SK-N-SH (cell line): ENCODE measurements around the gene DUSP6. TPM values are rescaled to one million over a fixed set of nuclear protein-coding genes. Genes with fewer than 3 reads are reported as not detected.
A peak's percentile ranks its signal among the peaks of the same experiment; 100 is the strongest.

Experiments
- CTCF ChIA-PET: fragments of 300-600, 350-600 bp; formaldehyde crosslinking; extraction: SDS; loops from one replicate; lab custom pipeline; 2021; lab: Yijun Ruan, JAX
- POLR2A ChIA-PET: fragments of 350-600 bp; sonication (Branson Sonifier 250); formaldehyde crosslinking; extraction: SDS; loops from one replicate; lab custom pipeline; 2020; ENCODE audit warnings: antibody characterized with exemption, inconsistent platforms; lab: Yijun Ruan, JAX
- DNase-seq: peaks from one replicate; pipeline ENCODE4 v3.0.0; 2012
- H2AFZ ChIP-seq: fragments of 200-600 bp; sonication (generic); 2 replicates; pipeline ENCODE4 v1.8.1; 2016; ENCODE audit warnings: antibody characterized with exemption, mild to moderate bottlenecking, low read depth
- H3F3A ChIP-seq: fragments of 200-600 bp; sonication (generic); replicated peaks from 2 replicates; pipeline ENCODE3; 2016; ENCODE audit warnings: antibody characterized with exemption, mild to moderate bottlenecking; ENCODE audit not compliant: insufficient read depth
- H3K27ac ChIP-seq, 2 experiments: fragments of 200-500 bp in 1 of 2; fragments of 200-600 bp in 1 of 2; sonication (Bioruptor generic) in 1 of 2; sonication (generic), shearing (Covaris generic) in 1 of 2; 2 replicates each; pipeline versions ENCODE4 v1.5.1 to v1.6.1; 2014 to 2016; ENCODE audit warnings: low read depth in 2 of 2, inconsistent platforms in 1 of 2, low read length in 1 of 2, mild to moderate bottlenecking in 1 of 2, mixed read lengths in 1 of 2
- H3K27me3 ChIP-seq: fragments of 200-600 bp; sonication (generic), shearing (Covaris generic); 2 replicates; pipeline ENCODE4 v1.6.1; 2016; ENCODE audit warnings: mixed run types; ENCODE audit not compliant: insufficient read depth
- H3K36me3 ChIP-seq, 2 experiments: fragments of 200-500 bp in 1 of 2; fragments of 200-600 bp in 1 of 2; sonication (Bioruptor generic) in 1 of 2; sonication (generic) in 1 of 2; replicated peaks in 1 of 2; 2 replicates each; pipeline versions ENCODE3 to v1.5.1; 2014 to 2016; ENCODE audit warnings: low read length in 1 of 2, mild to moderate bottlenecking in 1 of 2; ENCODE audit not compliant: insufficient read depth in 2 of 2, control insufficient read depth in 1 of 2
- H3K4me1 ChIP-seq, 2 experiments: fragments of 200-500 bp in 1 of 2; fragments of 200-600 bp in 1 of 2; sonication (Bioruptor generic) in 1 of 2; sonication (generic), shearing (Covaris generic) in 1 of 2; 2 replicates each; pipeline versions ENCODE4 v1.5.1 to v1.6.1; 2014 to 2016; ENCODE audit warnings: low read depth in 1 of 2, low read length in 1 of 2, mixed run types in 1 of 2; ENCODE audit not compliant: insufficient read depth in 2 of 2, control insufficient read depth in 1 of 2
- H3K4me2 ChIP-seq: fragments of 200-600 bp; sonication (generic), shearing (Covaris generic); 2 replicates; pipeline ENCODE4 v1.6.1; 2017; ENCODE audit warnings: mixed run types
- H3K4me3 ChIP-seq, 2 experiments: fragments of 200-500 bp in 1 of 2; fragments of 200-600 bp in 1 of 2; sonication (Bioruptor generic) in 1 of 2; sonication (generic), shearing (Covaris generic) in 1 of 2; 2 replicates each; pipeline versions ENCODE4 v1.5.1 to v1.8.1; 2014 to 2016; ENCODE audit warnings: low read depth in 2 of 2, inconsistent platforms in 1 of 2, low read length in 1 of 2, mild to moderate bottlenecking in 1 of 2, mixed read lengths in 1 of 2, moderate library complexity in 1 of 2
- H3K79me2 ChIP-seq: fragments of 200-600 bp; sonication (generic); 2 replicates; pipeline ENCODE4 v1.8.1; 2017; ENCODE audit warnings: mild to moderate bottlenecking; ENCODE audit not compliant: insufficient read depth
- H3K9ac ChIP-seq: fragments of 200-600 bp; sonication (generic); 2 replicates; pipeline ENCODE4 v1.6.1; 2017; ENCODE audit warnings: mixed run types
- H3K9me2 ChIP-seq: fragments of 200-600 bp; sonication (generic); 2 replicates; pipeline ENCODE4 v1.6.1; 2017; ENCODE audit warnings: mixed run types
- H3K9me3 ChIP-seq: fragments of 200-600 bp; sonication (generic); 2 replicates; pipeline ENCODE4 v1.6.1; 2017; ENCODE audit warnings: mixed run types, mild to moderate bottlenecking, moderate library complexity
- H4K20me1 ChIP-seq: fragments of 200-600 bp; sonication (generic); 2 replicates; pipeline ENCODE4 v1.6.1; 2017; ENCODE audit warnings: mild to moderate bottlenecking, mixed run types; ENCODE audit not compliant: insufficient read depth
- FOSL2 ChIP-seq: IDR thresholded peaks from 2 replicates; pipeline ENCODE4 v1.4.0; 2012; ENCODE audit warnings: low read depth, mild to moderate bottlenecking, moderate library complexity, borderline replicate concordance
- GABPA ChIP-seq: IDR thresholded peaks from 2 replicates; pipeline ENCODE4 v1.4.0; 2012; ENCODE audit warnings: low read depth, mild to moderate bottlenecking
- GATA2 ChIP-seq: sonication (generic); formaldehyde crosslinking; IDR thresholded peaks from 2 replicates; pipeline ENCODE4 v1.5.0; 2020; ENCODE audit warnings: mild to moderate bottlenecking, missing genetic modification reagents
- JUND ChIP-seq: IDR thresholded peaks from 2 replicates; pipeline ENCODE4 v1.4.0; 2012
- MXI1 ChIP-seq: IDR thresholded peaks from 2 replicates; pipeline ENCODE4 v1.6.1; 2012; ENCODE audit warnings: mild to moderate bottlenecking, low read depth, low read length, improper control_type of control experiment
- NFIC ChIP-seq: IDR thresholded peaks from 2 replicates; pipeline ENCODE4 v1.4.0; 2012; ENCODE audit warnings: borderline replicate concordance
- POLR2AphosphoS5 ChIP-seq: IDR thresholded peaks from 2 replicates; pipeline ENCODE4 v1.6.1; 2012; ENCODE audit warnings: low read depth, low read length
- RAD21 ChIP-seq: IDR thresholded peaks from 2 replicates; pipeline ENCODE4 v1.6.1; 2012; ENCODE audit warnings: mild to moderate bottlenecking, low read length
- RCOR1 ChIP-seq: fragments of 150-350 bp; IDR thresholded peaks from 2 replicates; pipeline ENCODE4 v1.6.1; 2017; ENCODE audit warnings: antibody characterized with exemption, low read length
- RFX5 ChIP-seq: IDR thresholded peaks from 2 replicates; pipeline ENCODE4 v1.6.1; 2012; ENCODE audit warnings: mild to moderate bottlenecking, improper control_type of control experiment, low read length
- RXRA ChIP-seq: IDR thresholded peaks from 2 replicates; pipeline ENCODE4 v1.4.0; 2012; ENCODE audit warnings: low read depth, mild to moderate bottlenecking, borderline replicate concordance
- SMC3 ChIP-seq: IDR thresholded peaks from 2 replicates; pipeline ENCODE4 v1.6.1; 2012; ENCODE audit warnings: low read depth, low read length, improper control_type of control experiment
- TAF1 ChIP-seq: IDR thresholded peaks from 2 replicates; pipeline ENCODE4 v1.6.1; 2012; ENCODE audit warnings: low read depth, mild to moderate bottlenecking, low read length, moderate library complexity, borderline replicate concordance
- TCF12 ChIP-seq: IDR thresholded peaks from 2 replicates; pipeline ENCODE4 v1.4.0; 2012
- YY1 ChIP-seq: IDR thresholded peaks from 2 replicates; pipeline ENCODE4 v1.4.0; 2012; ENCODE audit warnings: low read depth, mild to moderate bottlenecking
- WGBS: methylation state at CpG from one replicate; pipeline ENCODE4 v1.1.6; 2017; ENCODE audit warnings: low lambda C conversion rate; 5-methylcytosine and 5-hydroxymethylcytosine counted together
- polyA plus RNA-seq, 3 experiments: library from polyadenylated mRNA; depleted of rRNA; stranded (reverse); fragments of >200 nt; gene quantifications; 2 replicates each; pipeline ENCODE4 v1.2.3, GENCODE V29; 2012
- TF ChIP-seq, protein P1 (sequence below): IDR thresholded peaks from 2 replicates; pipeline ENCODE4 v1.6.1; 2012; ENCODE audit warnings: mild to moderate bottlenecking, low read depth, low read length, moderate library complexity
- TF ChIP-seq, protein P2 (sequence below): IDR thresholded peaks from 2 replicates; pipeline ENCODE4 v1.4.0; 2012; ENCODE audit warnings: low read depth, borderline replicate concordance
- TF ChIP-seq, protein P3 (sequence below): IDR thresholded peaks from 2 replicates; pipeline ENCODE4 v1.4.0; 2012; ENCODE audit warnings: low read depth, borderline replicate concordance

Gene DUSP6
- polyA plus RNA-seq, 1 of the 3 experiments (the other 2 are of a cell fraction), result 71.4 TPM

DNA sequence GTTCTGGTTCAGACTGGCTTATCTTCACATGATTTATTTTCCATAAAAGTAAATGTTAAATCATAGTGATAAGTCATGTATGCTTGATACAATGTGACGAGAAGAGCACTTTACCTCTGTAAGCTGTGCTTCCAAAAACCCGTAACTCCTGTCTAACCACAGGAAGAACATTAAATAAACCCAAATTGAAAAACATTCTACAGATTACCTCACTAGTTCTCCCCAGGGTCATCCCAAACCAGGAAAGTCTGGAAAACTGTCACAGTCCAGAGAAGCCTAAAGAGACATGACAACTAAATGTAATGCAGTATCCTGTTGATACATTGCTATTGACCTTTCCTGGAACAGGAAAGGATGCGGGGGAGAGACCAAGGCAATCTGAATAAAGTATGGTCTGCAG is 32.5 kb upstream of the DUSP6 start (continued):
- TF ChIP-seq, protein P1, sequence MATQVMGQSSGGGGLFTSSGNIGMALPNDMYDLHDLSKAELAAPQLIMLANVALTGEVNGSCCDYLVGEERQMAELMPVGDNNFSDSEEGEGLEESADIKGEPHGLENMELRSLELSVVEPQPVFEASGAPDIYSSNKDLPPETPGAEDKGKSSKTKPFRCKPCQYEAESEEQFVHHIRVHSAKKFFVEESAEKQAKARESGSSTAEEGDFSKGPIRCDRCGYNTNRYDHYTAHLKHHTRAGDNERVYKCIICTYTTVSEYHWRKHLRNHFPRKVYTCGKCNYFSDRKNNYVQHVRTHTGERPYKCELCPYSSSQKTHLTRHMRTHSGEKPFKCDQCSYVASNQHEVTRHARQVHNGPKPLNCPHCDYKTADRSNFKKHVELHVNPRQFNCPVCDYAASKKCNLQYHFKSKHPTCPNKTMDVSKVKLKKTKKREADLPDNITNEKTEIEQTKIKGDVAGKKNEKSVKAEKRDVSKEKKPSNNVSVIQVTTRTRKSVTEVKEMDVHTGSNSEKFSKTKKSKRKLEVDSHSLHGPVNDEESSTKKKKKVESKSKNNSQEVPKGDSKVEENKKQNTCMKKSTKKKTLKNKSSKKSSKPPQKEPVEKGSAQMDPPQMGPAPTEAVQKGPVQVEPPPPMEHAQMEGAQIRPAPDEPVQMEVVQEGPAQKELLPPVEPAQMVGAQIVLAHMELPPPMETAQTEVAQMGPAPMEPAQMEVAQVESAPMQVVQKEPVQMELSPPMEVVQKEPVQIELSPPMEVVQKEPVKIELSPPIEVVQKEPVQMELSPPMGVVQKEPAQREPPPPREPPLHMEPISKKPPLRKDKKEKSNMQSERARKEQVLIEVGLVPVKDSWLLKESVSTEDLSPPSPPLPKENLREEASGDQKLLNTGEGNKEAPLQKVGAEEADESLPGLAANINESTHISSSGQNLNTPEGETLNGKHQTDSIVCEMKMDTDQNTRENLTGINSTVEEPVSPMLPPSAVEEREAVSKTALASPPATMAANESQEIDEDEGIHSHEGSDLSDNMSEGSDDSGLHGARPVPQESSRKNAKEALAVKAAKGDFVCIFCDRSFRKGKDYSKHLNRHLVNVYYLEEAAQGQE, result no peak
- TF ChIP-seq YY1, result no peak
- TF ChIP-seq TAF1, result no peak
- TF ChIP-seq, protein P2, sequence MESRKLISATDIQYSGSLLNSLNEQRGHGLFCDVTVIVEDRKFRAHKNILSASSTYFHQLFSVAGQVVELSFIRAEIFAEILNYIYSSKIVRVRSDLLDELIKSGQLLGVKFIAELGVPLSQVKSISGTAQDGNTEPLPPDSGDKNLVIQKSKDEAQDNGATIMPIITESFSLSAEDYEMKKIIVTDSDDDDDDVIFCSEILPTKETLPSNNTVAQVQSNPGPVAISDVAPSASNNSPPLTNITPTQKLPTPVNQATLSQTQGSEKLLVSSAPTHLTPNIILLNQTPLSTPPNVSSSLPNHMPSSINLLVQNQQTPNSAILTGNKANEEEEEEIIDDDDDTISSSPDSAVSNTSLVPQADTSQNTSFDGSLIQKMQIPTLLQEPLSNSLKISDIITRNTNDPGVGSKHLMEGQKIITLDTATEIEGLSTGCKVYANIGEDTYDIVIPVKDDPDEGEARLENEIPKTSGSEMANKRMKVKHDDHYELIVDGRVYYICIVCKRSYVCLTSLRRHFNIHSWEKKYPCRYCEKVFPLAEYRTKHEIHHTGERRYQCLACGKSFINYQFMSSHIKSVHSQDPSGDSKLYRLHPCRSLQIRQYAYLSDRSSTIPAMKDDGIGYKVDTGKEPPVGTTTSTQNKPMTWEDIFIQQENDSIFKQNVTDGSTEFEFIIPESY, result no peak
- TF ChIP-seq, all 33 proteins: peak for 0

DNA sequence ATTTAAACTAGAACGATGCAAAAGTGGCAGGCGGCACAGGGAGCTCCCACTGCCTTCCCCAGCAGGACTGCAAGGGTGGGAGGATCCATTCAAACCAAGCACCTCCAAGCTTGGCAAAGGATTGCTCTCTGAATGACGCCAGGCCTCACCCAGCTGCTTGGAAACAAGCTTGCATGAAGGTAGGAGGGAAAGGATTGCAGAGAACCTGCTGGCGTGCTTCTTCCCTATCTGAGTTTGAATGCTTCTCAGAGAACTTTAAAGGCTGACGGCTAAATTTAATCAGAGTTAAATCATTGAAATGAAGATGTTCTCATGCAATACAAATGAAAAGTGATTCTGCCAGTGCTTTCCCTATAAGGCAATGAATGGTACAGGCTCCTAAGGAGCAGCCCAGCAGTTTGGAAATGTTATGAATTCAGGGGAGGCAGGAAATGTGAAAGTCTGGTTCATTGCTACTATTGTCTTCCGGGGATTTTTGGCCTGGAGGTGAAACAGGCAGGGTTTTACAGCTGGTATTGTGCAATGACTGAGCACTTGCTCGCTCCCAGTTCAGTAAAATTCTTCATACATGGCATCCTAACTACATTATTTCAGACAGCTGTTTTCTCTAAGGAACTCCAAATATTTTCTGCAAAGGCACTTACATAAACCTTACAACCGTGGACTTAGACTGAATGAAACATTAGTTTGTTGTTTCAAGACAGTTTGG is 31.9 kb upstream of the DUSP6 start:
- ChIA-PET CTCF (no interaction called here), POLR2A (interaction anchor here (1.5 kb wide), 1 partner anchor 30 kb away, joined by 3 read pairs; no protein-coding TSS in a partner anchor)
- peak overlapping the region; percentile 61; the same call in 1 of the 2 replicates for H2AFZ ChIP-seq

More for the DNA sequence above, 31.9 kb upstream of the DUSP6 start:
- DNase-seq, result peak; percentile 32
- H4K20me1 ChIP-seq, result no peaks in the 10 kb centered on the region
- 33% methylated on average over 8 of the region's 8 CpGs for WGBS
- 0 out of 2 replicates have a peak, but pooled peaks have one; percentile 21 for TF ChIP-seq GABPA
- no peak for TF ChIP-seq GATA2
- no peak for TF ChIP-seq FOSL2
- no peak for TF ChIP-seq RXRA
- TF ChIP-seq SMC3, result no peak
- TF ChIP-seq RCOR1, result 0 out of 2 replicates have a peak, but pooled peaks have one; percentile 54
- no peak for TF ChIP-seq RFX5
- no peak for TF ChIP-seq JUND
- TF ChIP-seq MXI1, result peak; percentile 26; the same call in 1 of the 2 replicates
- no peak for TF ChIP-seq POLR2AphosphoS5
- TF ChIP-seq TCF12, result peak; percentile 65; the same call in 1 of the 2 replicates
- TF ChIP-seq, protein P2, result no peak
- 0 out of 2 replicates have a peak, but pooled peaks have one; percentile 15 for TF ChIP-seq NFIC
- TF ChIP-seq RAD21, result no peak
- TF ChIP-seq, protein P3, sequence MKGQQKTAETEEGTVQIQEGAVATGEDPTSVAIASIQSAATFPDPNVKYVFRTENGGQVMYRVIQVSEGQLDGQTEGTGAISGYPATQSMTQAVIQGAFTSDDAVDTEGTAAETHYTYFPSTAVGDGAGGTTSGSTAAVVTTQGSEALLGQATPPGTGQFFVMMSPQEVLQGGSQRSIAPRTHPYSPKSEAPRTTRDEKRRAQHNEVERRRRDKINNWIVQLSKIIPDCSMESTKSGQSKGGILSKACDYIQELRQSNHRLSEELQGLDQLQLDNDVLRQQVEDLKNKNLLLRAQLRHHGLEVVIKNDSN, result no peak
- H3K4me1 ChIP-seq, result peaks cover 27 to 35% of the 10 kb centered on the region in 2 experiments; a peak in 3 of 4 replicates
- H3K9me2 ChIP-seq, result no peaks in the 10 kb centered on the region
- no peaks in the 10 kb centered on the region for H3F3A ChIP-seq
- H3K4me3 ChIP-seq, result no peak overlapping the region
- H3K36me3 ChIP-seq, result no peaks in the 10 kb centered on the region
- H3K4me2 ChIP-seq, result peak overlapping the region; percentile 46
- H3K9ac ChIP-seq, result no peak overlapping the region
- H3K79me2 ChIP-seq, result no peaks in the 10 kb centered on the region
- no peaks in the 10 kb centered on the region for H3K27me3 ChIP-seq
- peak overlapping the region; percentile 35 to 88; a peak in 3 of 4 replicates for H3K27ac ChIP-seq
- no peaks in the 10 kb centered on the region for H3K9me3 ChIP-seq
